WTC11 (cell line): Measurements from ENCODE around the gene STK32A. TPM values are rescaled to one million over a fixed set of nuclear protein-coding genes. Genes with fewer than 3 reads are reported as not detected.

ENCODE experiments used
- ATAC-seq: fragments of 200-7000 bp; cut with Tn5 transposase; 2 replicates; pipeline ENCODE4 v1.10.0; 2021; ENCODE audit warnings: mild to moderate bottlenecking, moderate library complexity
- CTCF ChIA-PET: fragments of 300-600 bp; sonication (Branson Sonifier 250); formaldehyde crosslinking; loops from one replicate; lab custom pipeline; 2021; ENCODE audit warnings: antibody characterized with exemption; lab: Charles Lee
- POLR2A ChIA-PET: fragments of 350-600 bp; sonication (Branson Sonifier 250); formaldehyde crosslinking; loops from one replicate; lab custom pipeline; 2021; ENCODE audit warnings: antibody characterized with exemption; lab: Charles Lee
- DNase-seq: peaks from one replicate; pipeline ENCODE4 v3.0.0; 2021; ENCODE audit warnings: low spot score
- H3K27ac Mint-ChIP-seq: 2 replicates; pipeline ENCODE4 v1.8.0; 2021; ENCODE audit warnings: mixed read lengths
- H3K27me3 Mint-ChIP-seq: 2 replicates; pipeline ENCODE4 v1.8.0; 2021; ENCODE audit warnings: low read depth, mild to moderate bottlenecking, moderate library complexity, mixed read lengths
- H3K36me3 Mint-ChIP-seq: 2 replicates; pipeline ENCODE4 v1.8.0; 2021; ENCODE audit warnings: mixed read lengths
- H3K4me1 Mint-ChIP-seq: 2 replicates; pipeline ENCODE4 v1.8.0; 2022; ENCODE audit warnings: mixed read lengths
- H3K4me3 Mint-ChIP-seq: 2 replicates; pipeline ENCODE4 v1.8.0; 2021; ENCODE audit warnings: mild to moderate bottlenecking, moderate library complexity, mixed read lengths
- H3K9me3 Mint-ChIP-seq: 2 replicates; pipeline ENCODE4 v1.8.0; 2021; ENCODE audit warnings: mixed read lengths
- AFF4 ChIP-seq: sonication (generic); formaldehyde crosslinking; IDR thresholded peaks from 2 replicates; pipeline ENCODE4 v1.8.1; 2023; ENCODE audit warnings: mild to moderate bottlenecking, missing genetic modification reagents, borderline replicate concordance
- ATF3 ChIP-seq: sonication (generic); formaldehyde crosslinking; conservative IDR thresholded peaks from 2 replicates; pipeline ENCODE4 v1.8.1; 2022; ENCODE audit warnings: mild to moderate bottlenecking, missing genetic modification reagents
- ATF6 ChIP-seq: sonication (generic); formaldehyde crosslinking; IDR thresholded peaks from 2 replicates; pipeline ENCODE4 v1.8.1; 2023; ENCODE audit warnings: mild to moderate bottlenecking, missing genetic modification reagents
- CREB1 ChIP-seq: sonication (generic); formaldehyde crosslinking; IDR thresholded peaks from 2 replicates; pipeline ENCODE4 v1.8.0; 2023; ENCODE audit warnings: mild to moderate bottlenecking, missing genetic modification reagents
- CREM ChIP-seq: sonication (generic); formaldehyde crosslinking; IDR thresholded peaks from 2 replicates; pipeline ENCODE4 v1.8.1; 2022; ENCODE audit warnings: mild to moderate bottlenecking, missing genetic modification reagents, moderate library complexity
- E2F4 ChIP-seq: sonication (generic); formaldehyde crosslinking; IDR thresholded peaks from 2 replicates; pipeline ENCODE4 v1.8.1; 2022; ENCODE audit warnings: low read depth, mild to moderate bottlenecking, moderate library complexity, missing genetic modification reagents, borderline replicate concordance
- ELF4 ChIP-seq: sonication (generic); formaldehyde crosslinking; IDR thresholded peaks from 2 replicates; pipeline ENCODE4 v1.8.1; 2022; ENCODE audit warnings: low read depth, mild to moderate bottlenecking, moderate library complexity, missing genetic modification reagents
- ERG ChIP-seq: fragments of 250-450 bp; sonication (Bioruptor Pico); IDR thresholded peaks from 2 replicates; pipeline ENCODE4 v1.8.0; 2021; ENCODE audit warnings: mild to moderate bottlenecking
- FOXP4 ChIP-seq: sonication (generic); formaldehyde crosslinking; IDR thresholded peaks from 2 replicates; pipeline ENCODE4 v1.8.0; 2022; ENCODE audit warnings: mild to moderate bottlenecking, missing genetic modification reagents
- MAX ChIP-seq: sonication (generic); formaldehyde crosslinking; IDR thresholded peaks from 2 replicates; pipeline ENCODE4 v1.8.0; 2022; ENCODE audit warnings: mild to moderate bottlenecking, missing genetic modification reagents
- PRRX2 ChIP-seq: fragments of 250-450 bp; sonication (Bioruptor Pico); IDR thresholded peaks from 2 replicates; pipeline ENCODE4 v1.8.0; 2021; ENCODE audit warnings: mild to moderate bottlenecking
- SMAD4 ChIP-seq: sonication (generic); formaldehyde crosslinking; IDR thresholded peaks from 2 replicates; pipeline ENCODE4 v1.8.0; 2022; ENCODE audit warnings: mild to moderate bottlenecking, missing genetic modification reagents
- STAT6 ChIP-seq: sonication (generic); formaldehyde crosslinking; conservative IDR thresholded peaks from 2 replicates; pipeline ENCODE4 v1.8.1; 2023; ENCODE audit warnings: mild to moderate bottlenecking, low read depth, missing genetic modification reagents, moderate library complexity
- TEAD1 ChIP-seq: sonication (generic); formaldehyde crosslinking; IDR thresholded peaks from 2 replicates; pipeline ENCODE4 v1.8.0; 2022; ENCODE audit warnings: mild to moderate bottlenecking, missing genetic modification reagents
- ZMAT4 ChIP-seq: fragments of 250-450 bp; sonication (Bioruptor Pico); IDR thresholded peaks from 2 replicates; pipeline ENCODE4 v1.9.0; 2021; ENCODE audit warnings: mild to moderate bottlenecking
- ZNF121 ChIP-seq: sonication (generic); formaldehyde crosslinking; IDR thresholded peaks from 2 replicates; pipeline ENCODE4 v1.8.0; 2023; ENCODE audit warnings: missing genetic modification reagents
- ZNF317 ChIP-seq: sonication (generic); formaldehyde crosslinking; IDR thresholded peaks from 2 replicates; pipeline ENCODE4 v1.8.1; 2023; ENCODE audit warnings: low read depth, mild to moderate bottlenecking, moderate library complexity, missing genetic modification reagents, borderline replicate concordance
- total RNA-seq: library from RNA; stranded (reverse); gene quantifications from 3 replicates; pipeline ENCODE4 v1.2.3, GENCODE V29; 2021

Gene STK32A
- total RNA-seq, 1 experiment from 2014 or later: 1.7 TPM

- ChIA-PET POLR2A (no interaction called here), CTCF (interaction anchor here (1.0 kb wide), 1 partner anchor 42 kb away, joined by 3 read pairs; no protein-coding TSS in a partner anchor)
- ATAC-seq (no peak), DNase-seq (no peak)
- Mint-ChIP-seq H3K27ac (no peak overlapping the region), H3K4me3 (no peak overlapping the region), H3K4me1 (peaks cover 12% of the 10 kb centered on the region), H3K27me3 (no peaks in the 10 kb centered on the region), H3K36me3 (no peaks in the 10 kb centered on the region), H3K9me3 (peaks cover 9% of the 10 kb centered on the region)
- TF ChIP-seq SMAD4 (CRISPR knock-in tag) (no peak), ZNF317 (CRISPR knock-in tag) (no peak), CREM (CRISPR knock-in tag) (no peak), MAX (CRISPR knock-in tag) (no peak), PRRX2 (CRISPR knock-in tag) (no peak), STAT6 (CRISPR knock-in tag) (no peak), E2F4 (no peak), AFF4 (CRISPR knock-in tag) (no peak), CREB1 (CRISPR knock-in tag) (no peak), ATF6 (CRISPR knock-in tag) (no peak), ERG (CRISPR knock-in tag) (no peak)
Observed at GRCh38 chr5:147327905-147328304, 93.1 kb downstream of the STK32A start.

GRCh38 chr5:147332658-147333057, 97.8 kb downstream of the STK32A start:
- CTCF ChIA-PET: interaction anchor here (1.0 to 1.4 kb wide), 3 partner anchors 8 to 143 kb away, joined by 3 to 4 read pairs (median 4); no protein-coding TSS in a partner anchor
- TF ChIP-seq ZMAT4 (CRISPR knock-in tag) (no peak), ELF4 (CRISPR knock-in tag) (no peak), PRRX2 (CRISPR knock-in tag) (no peak), ZNF121 (CRISPR knock-in tag) (no peak), FOXP4 (no peak), TEAD1 (no peak), ATF3 (CRISPR knock-in tag) (no peak)

More at GRCh38 chr5:147332658-147333057, 97.8 kb downstream of the STK32A start:
- DNase-seq (no peak), ATAC-seq (no peak)
- peak overlapping the region; percentile 7; the same call in 1 of the 2 replicates for H3K27ac Mint-ChIP-seq
- H3K4me1 Mint-ChIP-seq: peaks cover 21% of the 10 kb centered on the region
- H3K9me3 Mint-ChIP-seq: peaks cover 10% of the 10 kb centered on the region
- no peaks in the 10 kb centered on the region for H3K27me3 Mint-ChIP-seq
- POLR2A ChIA-PET: interaction anchor here (0.7 kb wide), 1 partner anchor 1509 kb away, joined by 3 read pairs; no protein-coding TSS in a partner anchor
- 0 out of 2 replicates have a peak, but pooled peaks cover under 1% of the 10 kb centered on the region for H3K36me3 Mint-ChIP-seq
- no peak overlapping the region for H3K4me3 Mint-ChIP-seq
